Fibroblast of the aortic adventitia (primary cell): ENCODE results near the gene HERC3. TPM values are rescaled to one million over a fixed set of nuclear protein-coding genes. Genes with fewer than 3 reads are reported as not detected.

Source experiments
- DNase-seq: peaks from one replicate; pipeline ENCODE4 v3.0.0-alpha.2; 2010; ENCODE audit warnings: low read depth
- H3K4me3 ChIP-seq: 2 replicates; pipeline ENCODE4 v1.5.1; 2011; ENCODE audit warnings: low read depth, mild to moderate bottlenecking, control low read depth, low read length, moderate library complexity
- total RNA-seq: library from RNA; depleted of rRNA; stranded (reverse); fragments of >200 nt; gene quantifications from 2 replicates; pipeline ENCODE4 v1.2.3, GENCODE V29; 2012; ENCODE audit warnings: low replicate concordance
- TF ChIP-seq, protein P1 (sequence below): IDR thresholded peaks from 2 replicates; pipeline ENCODE4 v1.5.1; 2011; ENCODE audit warnings: mild to moderate bottlenecking, low read length, control low read depth, inconsistent platforms; ENCODE audit not compliant: insufficient read depth

HERC3 gene
- total RNA-seq, 1 donor = 18.3 TPM

DNA sequence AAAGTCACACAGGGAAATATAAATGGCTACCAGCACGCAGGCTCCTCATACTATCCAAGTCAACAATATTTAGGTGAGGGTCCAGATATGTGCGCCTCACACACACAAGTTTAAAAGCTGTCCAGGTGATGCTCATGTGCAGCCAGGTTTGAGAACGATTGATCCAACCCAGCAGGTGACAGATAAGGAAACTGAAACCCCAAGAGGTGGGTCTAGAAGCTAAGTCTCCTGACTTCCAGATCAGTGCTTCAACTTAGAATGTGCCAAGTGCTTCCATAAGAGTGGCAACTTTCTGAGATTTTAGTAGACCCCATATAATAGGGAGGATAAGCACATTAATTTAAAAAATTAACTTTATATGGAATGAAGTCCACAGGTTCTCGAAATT, 159.8 kb downstream of the HERC3 start:
- DNase-seq = no peak
- no peak overlapping the region for H3K4me3 ChIP-seq
- TF ChIP-seq, protein P1, sequence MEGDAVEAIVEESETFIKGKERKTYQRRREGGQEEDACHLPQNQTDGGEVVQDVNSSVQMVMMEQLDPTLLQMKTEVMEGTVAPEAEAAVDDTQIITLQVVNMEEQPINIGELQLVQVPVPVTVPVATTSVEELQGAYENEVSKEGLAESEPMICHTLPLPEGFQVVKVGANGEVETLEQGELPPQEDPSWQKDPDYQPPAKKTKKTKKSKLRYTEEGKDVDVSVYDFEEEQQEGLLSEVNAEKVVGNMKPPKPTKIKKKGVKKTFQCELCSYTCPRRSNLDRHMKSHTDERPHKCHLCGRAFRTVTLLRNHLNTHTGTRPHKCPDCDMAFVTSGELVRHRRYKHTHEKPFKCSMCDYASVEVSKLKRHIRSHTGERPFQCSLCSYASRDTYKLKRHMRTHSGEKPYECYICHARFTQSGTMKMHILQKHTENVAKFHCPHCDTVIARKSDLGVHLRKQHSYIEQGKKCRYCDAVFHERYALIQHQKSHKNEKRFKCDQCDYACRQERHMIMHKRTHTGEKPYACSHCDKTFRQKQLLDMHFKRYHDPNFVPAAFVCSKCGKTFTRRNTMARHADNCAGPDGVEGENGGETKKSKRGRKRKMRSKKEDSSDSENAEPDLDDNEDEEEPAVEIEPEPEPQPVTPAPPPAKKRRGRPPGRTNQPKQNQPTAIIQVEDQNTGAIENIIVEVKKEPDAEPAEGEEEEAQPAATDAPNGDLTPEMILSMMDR = no peak

DNA sequence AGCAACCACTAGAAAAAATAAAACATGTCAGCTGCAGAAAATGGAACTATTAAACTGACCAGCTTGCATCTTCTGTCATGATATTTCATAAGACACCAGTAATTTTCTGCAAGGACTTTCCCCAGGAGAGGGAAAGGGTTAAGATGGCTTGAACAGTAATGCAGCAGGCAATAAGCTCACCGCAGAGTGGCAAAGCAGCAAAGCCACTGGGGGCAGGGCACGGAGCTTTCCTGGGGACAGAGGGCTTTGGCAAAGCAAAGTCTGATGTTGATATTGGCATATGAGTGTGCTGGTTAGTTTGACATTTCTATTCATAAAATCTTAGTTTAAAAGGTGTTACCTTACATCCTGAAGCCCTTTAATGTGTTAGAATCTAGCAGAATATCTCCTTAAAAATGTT, 160.5 kb downstream of the HERC3 start:
- TF ChIP-seq, protein P1 = no peak
- no peak overlapping the region for H3K4me3 ChIP-seq
- no peak for DNase-seq

DNA sequence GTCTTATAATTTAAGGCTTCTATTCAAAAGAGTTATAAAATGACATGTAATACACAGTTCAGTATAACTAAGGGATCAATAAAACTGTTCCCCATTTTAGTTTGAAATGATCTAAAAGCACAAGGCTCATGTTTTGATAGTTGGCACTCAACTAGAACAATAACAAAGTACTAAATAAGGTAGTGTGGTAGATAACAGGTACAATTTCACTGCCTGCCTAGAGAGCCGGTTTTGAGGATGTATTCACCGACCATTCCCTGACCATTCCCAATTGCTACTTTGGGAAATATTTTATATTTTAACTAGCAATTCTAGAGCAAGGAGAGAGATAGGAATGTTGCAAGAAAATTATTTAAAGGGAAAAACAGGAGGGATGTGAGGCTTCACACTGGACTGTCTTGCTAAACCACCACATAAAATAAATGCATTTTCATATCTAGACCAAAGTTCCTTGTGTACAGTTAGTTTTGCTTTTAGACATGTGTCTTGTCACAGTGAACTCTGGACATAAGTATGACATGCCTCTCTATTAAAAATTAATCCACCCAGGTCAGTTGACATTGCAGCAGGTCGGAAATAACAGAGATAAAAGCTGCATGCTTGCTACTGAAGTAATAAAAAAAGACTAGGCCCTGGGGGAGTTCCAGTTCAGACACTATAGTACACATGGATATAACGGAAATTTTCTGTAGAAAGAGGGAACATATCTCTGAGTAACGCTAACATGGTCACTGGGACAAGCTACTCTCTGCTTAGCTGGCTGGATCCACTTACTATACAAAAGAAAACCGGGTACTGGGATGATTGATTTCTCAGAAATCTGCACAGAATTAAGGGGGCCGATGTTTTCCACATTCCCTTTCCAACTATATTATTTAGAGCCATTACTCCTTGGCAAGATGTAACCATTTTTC, 161.6 kb downstream of the HERC3 start:
- TF ChIP-seq, protein P1 = no peak
- DNase-seq = no peak
- no peak overlapping the region for H3K4me3 ChIP-seq

GRCh38 chr4:88754796-88755195, 162.5 kb downstream of the HERC3 start:
- TF ChIP-seq, protein P1 = no peak
- H3K4me3 ChIP-seq = no peak overlapping the region
- DNase-seq = no peak

DNA sequence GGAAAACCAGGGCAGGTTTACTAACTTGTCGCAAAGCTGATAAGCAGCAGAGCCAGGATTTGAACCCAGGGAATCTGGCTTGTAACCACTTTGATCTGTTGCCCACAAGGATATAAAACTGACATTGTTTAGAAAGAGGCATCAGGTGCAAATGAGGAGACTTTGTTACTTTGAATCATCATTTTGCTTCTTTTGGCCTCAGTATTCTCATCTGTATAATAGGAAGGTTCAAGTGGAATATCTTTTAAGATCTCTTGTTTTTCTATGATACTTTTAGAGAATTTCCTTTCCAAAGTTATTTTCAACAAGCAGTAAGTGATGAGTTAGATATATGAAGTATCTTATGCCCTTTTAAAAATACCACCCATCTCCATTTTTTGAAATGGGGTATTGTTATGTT, 163.2 kb downstream of the HERC3 start:
- no peak for DNase-seq
- no peak overlapping the region for H3K4me3 ChIP-seq
- TF ChIP-seq, protein P1 = no peak

DNA sequence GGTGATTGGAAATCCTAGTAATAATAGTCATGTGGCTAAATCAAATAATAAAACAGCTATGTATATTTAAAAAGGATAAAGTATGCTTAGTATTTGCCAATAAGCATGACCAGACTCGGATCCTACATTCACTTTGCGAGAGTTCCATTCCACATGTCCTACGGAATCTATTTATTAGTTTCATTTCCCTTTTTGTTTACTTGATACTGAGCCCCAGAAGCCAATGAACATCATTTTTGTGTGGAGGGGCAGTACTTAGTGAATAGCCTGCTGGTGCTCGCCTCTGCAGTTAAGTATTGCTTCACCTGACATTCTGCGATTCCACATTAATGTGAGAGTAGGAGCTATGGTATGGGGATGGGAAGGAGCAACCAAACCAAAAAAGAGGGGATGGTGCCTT, 163.9 kb downstream of the HERC3 start:
- no peak overlapping the region for H3K4me3 ChIP-seq
- TF ChIP-seq, protein P1 = no peak
- no peak for DNase-seq
